Testis (tissue), 3 donors: Measurements from ENCODE around the gene NUDT2. TPM values are rescaled to one million over a fixed set of nuclear protein-coding genes. Genes with fewer than 3 reads are reported as not detected.

Experiments used
- DNase-seq: peaks from one replicate; pipeline ENCODE4 v3.0.0-alpha.2; 2019
- H3K27ac ChIP-seq, 2 donors: fragments of 200-600 bp; sonication (generic); one replicate each; pipeline ENCODE4 v1.5.1; 2019
- H3K27me3 ChIP-seq: fragments of 200-600 bp; sonication (generic); one replicate; pipeline ENCODE4 v1.5.1; 2019
- H3K36me3 ChIP-seq: fragments of 200-600 bp; sonication (generic); one replicate; pipeline ENCODE4 v1.5.1; 2017; ENCODE audit warnings: low read depth; ENCODE audit errors: missing control alignments
- H3K4me1 ChIP-seq: fragments of 200-600 bp; sonication (generic); one replicate; pipeline ENCODE4 v1.5.1; 2019
- H3K4me3 ChIP-seq, 2 donors: fragments of 200-600 bp; sonication (generic); one replicate each; pipeline ENCODE4 v1.5.1; 2017 to 2019
- H3K9me3 ChIP-seq: fragments of 200-600 bp; sonication (generic); one replicate; pipeline ENCODE4 v1.5.1; 2017
- POLR2A ChIP-seq: fragments of 450-650 bp; IDR thresholded peaks from one replicate; pipeline ENCODE4 v1.6.1; 2017; ENCODE audit warnings: antibody characterized with exemption, mild to moderate bottlenecking, moderate library complexity
- WGBS, 2 donors: methylation state at CpG; one replicate each; pipeline ENCODE4 v1.1.5; 2018; 5-methylcytosine and 5-hydroxymethylcytosine counted together
- intact Hi-C: fragments of 100-400 bp; cut with DNase I; formaldehyde crosslinking; loops from one replicate; pipeline ENCODE4 v1.15.1; 2023; ENCODE audit warnings: low total_unique reads
- polyA plus RNA-seq: library from polyadenylated mRNA; stranded (reverse); fragments of 350-450 nt; fragmentation: Illumina TruSeq; extraction: RNeasy Lipid Tissue Mini Kit (QIAGEN cat#74804); gene quantifications from one replicate; pipeline ENCODE4 v1.2.3, GENCODE V29; 2014; ENCODE audit warnings: low read depth, low replicate concordance; ENCODE audit not compliant: insufficient read depth
- small RNA-seq, 2 donors: library from RNA; depleted of rRNA; stranded (forward); fragments of <200 nt; gene quantifications; one replicate each; pipeline ENCODE3, GENCODE V24; 2016
- total RNA-seq, 2 donors: library from RNA; depleted of rRNA; stranded (reverse); fragments of >200 nt; gene quantifications; one replicate each; pipeline ENCODE4 v1.2.3, GENCODE V29; 2016
- TF ChIP-seq, protein P1 (sequence below), 3 experiments: fragments of 450-650 bp in 2 of 3; fragments of 200-600 bp in 1 of 3; sonication (generic) in 1 of 3; IDR thresholded peaks; one replicate each; pipeline ENCODE4 v1.5.1; 2016 to 2019; ENCODE audit warnings: antibody characterized with exemption in 3 of 3, mild to moderate bottlenecking in 2 of 3, moderate library complexity in 1 of 3

The NUDT2 gene
- total and polyA plus RNA-seq, 3 donors from 2014 or later = 16.7 to 21.1 (median 20.9) TPM

DNA sequence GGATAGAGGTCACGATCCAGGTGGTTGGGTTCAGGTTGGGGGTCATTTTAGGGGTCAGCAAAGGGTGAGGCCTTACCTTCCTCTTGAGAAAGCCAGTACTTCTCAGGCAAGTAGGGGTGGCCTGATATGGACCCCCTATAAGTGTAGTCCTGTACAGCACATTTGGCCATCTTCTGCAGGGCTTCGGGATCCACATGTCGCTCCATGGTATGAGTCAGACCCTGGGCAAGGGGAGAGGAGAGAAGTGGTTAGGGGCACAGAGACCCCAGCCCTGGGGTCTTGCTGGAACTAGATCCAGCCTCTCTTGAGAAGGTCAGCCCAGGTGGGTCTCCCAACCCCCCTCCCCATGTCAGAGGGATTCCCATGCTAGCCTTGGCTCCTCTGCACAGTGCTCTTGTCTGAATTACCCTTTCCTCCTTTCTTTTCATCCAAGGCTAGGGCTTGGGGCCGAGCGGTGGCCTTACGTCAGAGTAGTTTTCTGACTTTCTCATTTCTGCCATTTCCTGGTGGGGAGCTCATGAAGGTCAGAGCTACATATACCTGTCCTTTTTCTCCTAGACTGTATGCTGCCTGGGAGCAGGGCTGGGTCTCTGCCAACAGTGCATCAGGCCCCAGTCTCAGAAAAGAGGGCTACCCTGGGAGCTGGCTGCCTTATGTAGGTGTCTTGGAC lies 56.3 kb downstream of the NUDT2 start:
- Histone ChIP-seq H3K27me3 (no peaks in the 10 kb centered on the region), H3K4me1 (no peaks in the 10 kb centered on the region), H3K9me3 (no peaks in the 10 kb centered on the region), H3K36me3 (no peaks in the 10 kb centered on the region), H3K27ac (no peak overlapping the region), H3K4me3 (no peak overlapping the region)
- TF ChIP-seq, protein P1, sequence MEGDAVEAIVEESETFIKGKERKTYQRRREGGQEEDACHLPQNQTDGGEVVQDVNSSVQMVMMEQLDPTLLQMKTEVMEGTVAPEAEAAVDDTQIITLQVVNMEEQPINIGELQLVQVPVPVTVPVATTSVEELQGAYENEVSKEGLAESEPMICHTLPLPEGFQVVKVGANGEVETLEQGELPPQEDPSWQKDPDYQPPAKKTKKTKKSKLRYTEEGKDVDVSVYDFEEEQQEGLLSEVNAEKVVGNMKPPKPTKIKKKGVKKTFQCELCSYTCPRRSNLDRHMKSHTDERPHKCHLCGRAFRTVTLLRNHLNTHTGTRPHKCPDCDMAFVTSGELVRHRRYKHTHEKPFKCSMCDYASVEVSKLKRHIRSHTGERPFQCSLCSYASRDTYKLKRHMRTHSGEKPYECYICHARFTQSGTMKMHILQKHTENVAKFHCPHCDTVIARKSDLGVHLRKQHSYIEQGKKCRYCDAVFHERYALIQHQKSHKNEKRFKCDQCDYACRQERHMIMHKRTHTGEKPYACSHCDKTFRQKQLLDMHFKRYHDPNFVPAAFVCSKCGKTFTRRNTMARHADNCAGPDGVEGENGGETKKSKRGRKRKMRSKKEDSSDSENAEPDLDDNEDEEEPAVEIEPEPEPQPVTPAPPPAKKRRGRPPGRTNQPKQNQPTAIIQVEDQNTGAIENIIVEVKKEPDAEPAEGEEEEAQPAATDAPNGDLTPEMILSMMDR (IDR thresholded peaks at IDR 0.05) = no peak
- no peak for TF ChIP-seq POLR2A
- DNase-seq = no peak
- intact Hi-C loops = no loop called here
- 95 to 99% methylated on average over 6 of the region's 6 CpGs for WGBS, 2 donors

DNA sequence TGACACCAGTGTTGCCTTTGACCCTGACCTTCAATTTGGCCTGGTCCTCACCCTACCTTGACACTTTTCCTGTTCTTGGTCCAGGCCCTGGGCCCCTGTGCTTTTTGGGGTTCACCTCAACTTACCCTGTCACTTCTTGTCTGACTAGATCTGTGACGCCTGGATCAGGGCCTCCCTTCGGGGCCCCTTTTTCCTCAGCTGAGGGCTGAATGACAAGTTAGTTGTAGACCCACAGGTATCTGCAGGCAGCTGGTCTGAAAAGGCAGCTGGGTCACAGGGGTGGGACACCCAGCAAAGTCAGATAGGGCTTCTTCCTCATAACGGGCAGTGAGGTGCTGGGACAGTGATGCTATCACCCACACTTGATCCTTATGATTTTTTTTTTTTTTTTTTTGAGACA lies 57.3 kb downstream of the NUDT2 start:
- H3K27me3 ChIP-seq = no peaks in the 10 kb centered on the region
- DNase-seq = no peak
- H3K9me3 ChIP-seq = no peaks in the 10 kb centered on the region
- no peaks in the 10 kb centered on the region for H3K36me3 ChIP-seq
- no peak for TF ChIP-seq POLR2A
- TF ChIP-seq, protein P1 (IDR thresholded peaks at IDR 0.05) = no peak
- 92% methylated on average over 3 of the region's 3 CpGs for WGBS, 2 donors
- intact Hi-C loops = no loop called here
- H3K4me1 ChIP-seq = no peaks in the 10 kb centered on the region
- no peak overlapping the region for H3K4me3 ChIP-seq
- no peak overlapping the region for H3K27ac ChIP-seq

DNA sequence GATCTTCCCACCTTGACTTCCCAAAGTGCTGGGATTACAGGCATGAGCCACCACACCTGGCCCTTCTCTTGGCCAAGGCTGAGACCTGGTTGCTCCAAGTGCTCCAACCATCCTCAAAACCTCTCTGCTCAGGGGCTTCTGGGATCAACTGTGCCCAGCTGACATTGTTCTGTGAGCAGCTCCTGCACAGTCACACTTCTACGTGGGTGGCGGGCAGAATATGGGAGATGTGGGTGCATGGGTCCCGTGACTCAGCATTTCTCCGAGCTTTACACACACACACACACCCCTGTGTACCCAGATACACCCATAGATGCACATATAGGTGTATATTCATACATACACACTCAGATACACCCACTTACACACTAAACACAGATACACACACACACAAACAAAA lies 57.9 kb downstream of the NUDT2 start:
- no peak overlapping the region for H3K27ac ChIP-seq
- H3K4me1 ChIP-seq = no peaks in the 10 kb centered on the region
- no peak overlapping the region for H3K4me3 ChIP-seq
- TF ChIP-seq, protein P1 (IDR thresholded peaks at IDR 0.05) = no peak
- no peak for TF ChIP-seq POLR2A
- 92 to 97% methylated on average over 4 of the region's 4 CpGs for WGBS, 2 donors
- H3K9me3 ChIP-seq = no peaks in the 10 kb centered on the region
- no peak for DNase-seq
- H3K36me3 ChIP-seq = no peaks in the 10 kb centered on the region
- H3K27me3 ChIP-seq = no peaks in the 10 kb centered on the region
- intact Hi-C loops = no loop called here

DNA sequence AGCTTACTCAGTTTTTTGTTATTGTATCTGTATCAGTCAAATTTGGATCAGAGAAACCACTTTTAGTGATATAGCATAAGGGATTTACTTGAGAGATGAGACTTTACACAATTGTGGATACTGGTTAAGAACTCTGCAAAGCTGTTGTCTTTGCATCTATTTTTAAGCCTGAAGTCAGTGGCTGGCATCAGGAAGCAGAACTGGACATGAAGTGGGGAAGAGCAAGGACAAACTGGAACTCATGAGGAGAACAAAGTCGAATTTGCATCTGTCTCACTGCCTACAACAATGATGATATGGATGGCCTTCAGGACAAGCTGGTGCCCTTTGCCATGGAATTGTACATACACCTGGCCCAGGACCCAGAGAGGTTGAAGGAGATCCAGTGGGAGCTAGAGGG lies 63.1 kb downstream of the NUDT2 start:
- no peaks in the 10 kb centered on the region for H3K9me3 ChIP-seq
- no peak for TF ChIP-seq POLR2A
- TF ChIP-seq, protein P1 (IDR thresholded peaks at IDR 0.05) = no peak
- no peak for DNase-seq
- H3K36me3 ChIP-seq = no peaks in the 10 kb centered on the region
- 70 to 77% methylated on average over 1 of the region's 1 CpG for WGBS, 2 donors
- H3K4me1 ChIP-seq = no peaks in the 10 kb centered on the region
- H3K4me3 ChIP-seq = no peak overlapping the region
- no peak overlapping the region for H3K27ac ChIP-seq
- no peaks in the 10 kb centered on the region for H3K27me3 ChIP-seq
- intact Hi-C loops = no loop called here

Small RNAs within 50 kb of the gene (small RNA-seq; reads per million reads assigned to genes)
- gene RF00019 = 0 reads per million in 2 donors
- gene RNU2-50P = 0.09 to 0.27 reads per million in 2 donors

Other genes starting within 250 kb of the NUDT2 start
- 100 to 1,000 TPM in 1 of 2 donors, 10 to 100 TPM in 1; 99.3 to 120 TPM for gene DCAF12, start 202.9 kb upstream of the NUDT2 start, total RNA-seq
- gene DCAF12, start 202.9 kb upstream of the NUDT2 start, polyA plus RNA-seq = 169 TPM
- 10 to 100 TPM; 65.1 to 81.9 TPM for gene UBAP1, start 150.5 kb upstream of the NUDT2 start, total RNA-seq
- 127 TPM for gene UBAP1, start 150.5 kb upstream of the NUDT2 start, polyA plus RNA-seq
- gene KIF24, start 301 bp upstream of the NUDT2 start, total RNA-seq = 10 to 100 TPM; 18.3 to 20.0 TPM
- 34.7 TPM for gene KIF24, start 301 bp upstream of the NUDT2 start, polyA plus RNA-seq
- 1 to 10 TPM; 2.8 to 4.6 TPM for gene MYORG, start 47.3 kb downstream of the NUDT2 start, total RNA-seq
- 2.8 TPM for gene MYORG, start 47.3 kb downstream of the NUDT2 start, polyA plus RNA-seq
- 10 to 100 TPM; 12.6 to 17.9 TPM for gene FAM219A, start 129.0 kb downstream of the NUDT2 start, total RNA-seq
- 12.2 TPM for gene FAM219A, start 129.0 kb downstream of the NUDT2 start, polyA plus RNA-seq
- 10 to 100 TPM; 22.7 to 36.7 TPM for gene DNAI1, start 129.2 kb downstream of the NUDT2 start, total RNA-seq
- 109 TPM for gene DNAI1, start 129.2 kb downstream of the NUDT2 start, polyA plus RNA-seq
- gene ENHO, start 193.4 kb downstream of the NUDT2 start, total RNA-seq = 10 to 100 TPM; 24.7 to 31.2 TPM
- gene ENHO, start 193.4 kb downstream of the NUDT2 start, polyA plus RNA-seq = 25.7 TPM